ENCODE results near the gene ALK.

ALK gene

GRCh38 chr2:29240601-29241000 is 680.8 kb downstream of the ALK start:
- H3K4me1 ChIP-seq (ENCODE audit: insufficient read depth, low read length) = no peaks in the 10 kb centered on the region
- no peak overlapping the region for H3K9ac ChIP-seq (ENCODE audit: low read depth, low read length)
- no peaks in the 10 kb centered on the region for H3K79me2 ChIP-seq (ENCODE audit: insufficient read depth, low read length)
- TF ChIP-seq CTCF (IDR thresholded peaks at IDR 0.05; ENCODE audit: borderline replicate concordance, extremely low read depth, low read length, poor library complexity, severe bottlenecking) (no peak), EZH2 (IDR thresholded peaks at IDR 0.05; ENCODE audit: borderline replicate concordance, low read depth, low read length, severe bottlenecking) (no peak)
- no peak overlapping the region for H3K4me2 ChIP-seq (ENCODE audit: insufficient read depth, low read length)
- peaks cover 5% of the 10 kb centered on the region; the same call in 1 of the 2 replicates for H4K20me1 ChIP-seq (ENCODE audit: insufficient read depth, low read length)
- H2AFZ ChIP-seq (ENCODE audit: low read depth, low read length) = no peak overlapping the region
- H3K27me3 ChIP-seq (ENCODE audit: insufficient read depth, low read length, poor library complexity) = no peaks in the 10 kb centered on the region
- no peak overlapping the region for H3K27ac ChIP-seq (ENCODE audit: low read length)
- DNase-seq (no peak), ATAC-seq (ENCODE audit: insufficient read depth, low read depth) (no peak)
- no peaks in the 10 kb centered on the region for H3K36me3 ChIP-seq (ENCODE audit: insufficient read depth, low read length)
- H3K4me3 ChIP-seq (ENCODE audit: low read depth in 1 of 2, low read length in 2 of 2) = no peak overlapping the region
- H3K9me3 ChIP-seq (ENCODE audit: insufficient read depth, low read length, severe bottlenecking) = no peaks in the 10 kb centered on the region

GRCh38 chr2:29239209-29239960 is 682.0 kb downstream of the ALK start:
- peaks cover 5% of the 10 kb centered on the region; the same call in 1 of the 2 replicates for H4K20me1 ChIP-seq (ENCODE audit: insufficient read depth, low read length)

GRCh38 chr2:29238497-29238896 is 682.9 kb downstream of the ALK start:
- Histone ChIP-seq H3K4me2 (ENCODE audit: insufficient read depth, low read length) (no peak overlapping the region), H3K9ac (ENCODE audit: low read depth, low read length) (no peak overlapping the region), H3K79me2 (ENCODE audit: insufficient read depth, low read length) (no peaks in the 10 kb centered on the region), H3K27me3 (ENCODE audit: insufficient read depth, low read length, poor library complexity) (peaks cover 9% of the 10 kb centered on the region), H2AFZ (ENCODE audit: low read depth, low read length) (no peak overlapping the region), H3K9me3 (ENCODE audit: insufficient read depth, low read length, severe bottlenecking) (no peaks in the 10 kb centered on the region), H3K36me3 (ENCODE audit: insufficient read depth, low read length) (no peaks in the 10 kb centered on the region), H3K27ac (ENCODE audit: low read length) (no peak overlapping the region), H4K20me1 (ENCODE audit: insufficient read depth, low read length) (peaks cover 5% of the 10 kb centered on the region; the same call in 1 of the 2 replicates), H3K4me1 (ENCODE audit: insufficient read depth, low read length) (no peaks in the 10 kb centered on the region), H3K4me3 (ENCODE audit: low read depth in 1 of 2, low read length in 2 of 2) (no peak overlapping the region)
- TF ChIP-seq CTCF (IDR thresholded peaks at IDR 0.05; ENCODE audit: borderline replicate concordance, extremely low read depth, low read length, poor library complexity, severe bottlenecking) (peak; percentile 67), EZH2 (IDR thresholded peaks at IDR 0.05; ENCODE audit: borderline replicate concordance, low read depth, low read length, severe bottlenecking) (no peak)
- peak; percentile 19 for DNase-seq
- ATAC-seq (ENCODE audit: insufficient read depth, low read depth) = peak; percentile 64; the same call in 2 of the 3 replicates

More at GRCh38 chr2:29239209-29239960, 682.0 kb downstream of the ALK start:
- H3K4me2 ChIP-seq (ENCODE audit: insufficient read depth, low read length) = no peak overlapping the region
- no peak for DNase-seq
- H3K27ac ChIP-seq (ENCODE audit: low read length) = no peak overlapping the region
- H3K4me3 ChIP-seq (ENCODE audit: low read depth in 1 of 2, low read length in 2 of 2) = no peak overlapping the region
- H3K4me1 ChIP-seq (ENCODE audit: insufficient read depth, low read length) = no peaks in the 10 kb centered on the region
- no peak overlapping the region for H3K9ac ChIP-seq (ENCODE audit: low read depth, low read length)
- no peak for ATAC-seq (ENCODE audit: insufficient read depth, low read depth)
- H3K36me3 ChIP-seq (ENCODE audit: insufficient read depth, low read length) = no peaks in the 10 kb centered on the region
- H2AFZ ChIP-seq (ENCODE audit: low read depth, low read length) = no peak overlapping the region
- TF ChIP-seq EZH2 (IDR thresholded peaks at IDR 0.05; ENCODE audit: borderline replicate concordance, low read depth, low read length, severe bottlenecking) = no peak
- no peak for TF ChIP-seq CTCF (IDR thresholded peaks at IDR 0.05; ENCODE audit: borderline replicate concordance, extremely low read depth, low read length, poor library complexity, severe bottlenecking)
- H3K79me2 ChIP-seq (ENCODE audit: insufficient read depth, low read length) = no peaks in the 10 kb centered on the region
- H3K9me3 ChIP-seq (ENCODE audit: insufficient read depth, low read length, severe bottlenecking) = no peaks in the 10 kb centered on the region
- H3K27me3 ChIP-seq (ENCODE audit: insufficient read depth, low read length, poor library complexity) = peaks cover 2% of the 10 kb centered on the region

All from DND-41 (cell line).